ENCODE results near the gene TNFRSF12A. TPM values are rescaled to one million over a fixed set of nuclear protein-coding genes. Genes with fewer than 3 reads are reported as not detected.

TNFRSF12A gene
- total and polyA plus RNA-seq, 9 of the 15 experiments (the other 6 are each of a cell fraction or from before 2014, with no cell fraction given) = 0.41 to 61.8 (median 26.5) TPM

DNA sequence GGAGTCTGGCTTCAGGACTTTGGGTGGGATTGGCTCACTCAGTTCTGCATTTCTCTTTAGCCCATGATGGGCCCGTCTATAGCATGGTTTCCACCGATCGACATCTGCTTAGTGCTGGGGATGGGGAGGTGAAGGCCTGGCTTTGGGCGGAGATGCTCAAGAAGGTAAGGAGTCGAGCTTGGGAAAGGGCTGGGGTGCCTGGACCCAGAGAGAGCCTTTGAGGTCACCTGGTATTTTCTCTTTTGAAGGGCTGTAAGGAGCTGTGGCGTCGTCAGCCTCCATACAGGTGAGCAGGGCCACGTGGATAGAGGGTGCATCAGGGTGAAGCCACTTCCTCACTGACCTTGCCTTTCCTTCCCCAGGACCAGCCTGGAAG, 5.8 kb downstream of the TNFRSF12A start:
- no TSS peak for BruUV-seq (replicated peaks)
- WGBS (ENCODE audit: insufficient coverage, low coverage, missing lambda C conversion rate) = 91% methylated on average over 8 of the region's 8 CpGs
- Histone ChIP-seq H3K36me3 (ENCODE audit: control insufficient read depth, insufficient read depth, low read length) (peaks cover 39% of the 10 kb centered on the region; the same call in 2 of the 3 replicates), H3K79me2 (ENCODE audit: control insufficient read depth, insufficient read depth, low read length) (peaks cover 34% of the 10 kb centered on the region), H3K9me1 (ENCODE audit: control insufficient read depth, insufficient read depth, low read length) (peaks cover 2% of the 10 kb centered on the region), H3K27ac (ENCODE audit: extremely low read depth, low read depth, low read length) (no peak overlapping the region), H3K27me3 (ENCODE audit: control insufficient read depth in 2 of 2, insufficient read depth in 2 of 2, low read length in 2 of 2) (peaks cover 10 to 22% of the 10 kb centered on the region in 2 experiments; a peak in 4 of 5 replicates), H3K9me3 (replicated peaks; ENCODE audit: control insufficient read depth, insufficient read depth, low read depth, low read length) (no peaks in the 10 kb centered on the region), H4K20me1 (replicated peaks; ENCODE audit: control insufficient read depth, insufficient read depth, low read length) (peaks cover 23% of the 10 kb centered on the region), H3K9ac (ENCODE audit: insufficient read depth in 1 of 2, low read depth in 2 of 2, low read length in 2 of 2) (no peak overlapping the region), H3K4me1 (replicated peaks in 1 of 2; ENCODE audit: control insufficient read depth in 2 of 2, insufficient read depth in 2 of 2, low read length in 2 of 2) (peaks cover 35 to 89% of the 10 kb centered on the region in 2 experiments), H3K4me3 (no peak overlapping the region), H2AFZ (ENCODE audit: low read depth, low read length) (no peak overlapping the region), H3K4me2 (ENCODE audit: insufficient read depth, low read length) (no peak overlapping the region)
- DNase-seq (ENCODE audit: extremely low read depth in 1 of 4, low spot score in 3 of 4) (no peak), FAIRE-seq (no peak), ATAC-seq (no peak)
- CTCF ChIA-PET (ENCODE audit: low intra/inter-chr PET ratio) = no interaction called here
- intact Hi-C loops (cut with micrococcal nuclease) = loop anchor here (10.0 kb wide), 1 partner anchor 61 kb away; the partner anchor contains the start of genes KREMEN2 and PAQR4
- in situ Hi-C loops (cut with MboI) = no loop called here
- TF ChIP-seq NFYB (IDR thresholded peaks at IDR 0.05; ENCODE audit: extremely low read depth, insufficient read length) (no peak), CHD2 (IDR thresholded peaks at IDR 0.05; ENCODE audit: low read depth, low read length) (no peak), STAT5A (IDR thresholded peaks at IDR 0.05; ENCODE audit: borderline replicate concordance, low read length) (no peak), ZC3H4 (CRISPR knock-in tag; IDR thresholded peaks at IDR 0.05; ENCODE audit: borderline replicate concordance) (no peak), ZBTB7A (IDR thresholded peaks at IDR 0.05; ENCODE audit: borderline replicate concordance, control insufficient read depth, low read depth, low read length) (no peak)
- TF ChIP-seq, protein P1, sequence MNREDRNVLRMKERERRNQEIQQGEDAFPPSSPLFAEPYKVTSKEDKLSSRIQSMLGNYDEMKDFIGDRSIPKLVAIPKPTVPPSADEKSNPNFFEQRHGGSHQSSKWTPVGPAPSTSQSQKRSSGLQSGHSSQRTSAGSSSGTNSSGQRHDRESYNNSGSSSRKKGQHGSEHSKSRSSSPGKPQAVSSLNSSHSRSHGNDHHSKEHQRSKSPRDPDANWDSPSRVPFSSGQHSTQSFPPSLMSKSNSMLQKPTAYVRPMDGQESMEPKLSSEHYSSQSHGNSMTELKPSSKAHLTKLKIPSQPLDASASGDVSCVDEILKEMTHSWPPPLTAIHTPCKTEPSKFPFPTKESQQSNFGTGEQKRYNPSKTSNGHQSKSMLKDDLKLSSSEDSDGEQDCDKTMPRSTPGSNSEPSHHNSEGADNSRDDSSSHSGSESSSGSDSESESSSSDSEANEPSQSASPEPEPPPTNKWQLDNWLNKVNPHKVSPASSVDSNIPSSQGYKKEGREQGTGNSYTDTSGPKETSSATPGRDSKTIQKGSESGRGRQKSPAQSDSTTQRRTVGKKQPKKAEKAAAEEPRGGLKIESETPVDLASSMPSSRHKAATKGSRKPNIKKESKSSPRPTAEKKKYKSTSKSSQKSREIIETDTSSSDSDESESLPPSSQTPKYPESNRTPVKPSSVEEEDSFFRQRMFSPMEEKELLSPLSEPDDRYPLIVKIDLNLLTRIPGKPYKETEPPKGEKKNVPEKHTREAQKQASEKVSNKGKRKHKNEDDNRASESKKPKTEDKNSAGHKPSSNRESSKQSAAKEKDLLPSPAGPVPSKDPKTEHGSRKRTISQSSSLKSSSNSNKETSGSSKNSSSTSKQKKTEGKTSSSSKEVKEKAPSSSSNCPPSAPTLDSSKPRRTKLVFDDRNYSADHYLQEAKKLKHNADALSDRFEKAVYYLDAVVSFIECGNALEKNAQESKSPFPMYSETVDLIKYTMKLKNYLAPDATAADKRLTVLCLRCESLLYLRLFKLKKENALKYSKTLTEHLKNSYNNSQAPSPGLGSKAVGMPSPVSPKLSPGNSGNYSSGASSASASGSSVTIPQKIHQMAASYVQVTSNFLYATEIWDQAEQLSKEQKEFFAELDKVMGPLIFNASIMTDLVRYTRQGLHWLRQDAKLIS (CRISPR knock-in tag; IDR thresholded peaks at IDR 0.05) = no peak
- TF ChIP-seq, protein P2, sequence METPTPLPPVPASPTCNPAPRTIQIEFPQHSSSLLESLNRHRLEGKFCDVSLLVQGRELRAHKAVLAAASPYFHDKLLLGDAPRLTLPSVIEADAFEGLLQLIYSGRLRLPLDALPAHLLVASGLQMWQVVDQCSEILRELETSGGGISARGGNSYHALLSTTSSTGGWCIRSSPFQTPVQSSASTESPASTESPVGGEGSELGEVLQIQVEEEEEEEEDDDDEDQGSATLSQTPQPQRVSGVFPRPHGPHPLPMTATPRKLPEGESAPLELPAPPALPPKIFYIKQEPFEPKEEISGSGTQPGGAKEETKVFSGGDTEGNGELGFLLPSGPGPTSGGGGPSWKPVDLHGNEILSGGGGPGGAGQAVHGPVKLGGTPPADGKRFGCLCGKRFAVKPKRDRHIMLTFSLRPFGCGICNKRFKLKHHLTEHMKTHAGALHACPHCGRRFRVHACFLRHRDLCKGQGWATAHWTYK (CRISPR knock-in tag; IDR thresholded peaks at IDR 0.05) = no peak
- POLR2A ChIA-PET = interaction anchor here (1.4 kb wide), 1 partner anchor 9 kb away, joined by 7 read pairs; no protein-coding TSS in a partner anchor

Measured in K562 (cell line).